GM20000 (cell line): ENCODE measurements around the gene GBE1.

ENCODE experiments used
- DNase-seq: peaks from one replicate; pipeline ENCODE4 v3.0.0; 2012; ENCODE audit warnings: low spot score
- TF ChIP-seq, protein P1 (sequence below): IDR thresholded peaks from 2 replicates; pipeline ENCODE4 v1.5.1; 2012; ENCODE audit warnings: mild to moderate bottlenecking, control low read depth; ENCODE audit errors: extremely low read depth, missing control alignments

Gene GBE1

DNA sequence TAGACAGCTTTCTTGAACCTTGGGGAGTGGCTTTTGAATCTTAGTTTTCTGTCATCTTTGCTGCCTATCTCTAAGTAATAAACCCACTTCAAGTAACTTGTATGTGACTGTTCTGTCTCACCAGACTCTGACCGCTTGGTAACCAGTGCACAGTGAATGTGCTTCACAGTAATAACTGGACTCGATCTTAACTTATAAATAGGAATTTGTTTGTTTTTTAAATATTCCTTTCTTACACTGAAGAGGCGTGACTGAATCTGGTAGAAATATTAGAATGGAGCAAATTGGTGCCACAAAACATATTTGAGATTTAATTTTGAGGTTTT is 318.0 kb downstream of the GBE1 start:
- TF ChIP-seq, protein P1, sequence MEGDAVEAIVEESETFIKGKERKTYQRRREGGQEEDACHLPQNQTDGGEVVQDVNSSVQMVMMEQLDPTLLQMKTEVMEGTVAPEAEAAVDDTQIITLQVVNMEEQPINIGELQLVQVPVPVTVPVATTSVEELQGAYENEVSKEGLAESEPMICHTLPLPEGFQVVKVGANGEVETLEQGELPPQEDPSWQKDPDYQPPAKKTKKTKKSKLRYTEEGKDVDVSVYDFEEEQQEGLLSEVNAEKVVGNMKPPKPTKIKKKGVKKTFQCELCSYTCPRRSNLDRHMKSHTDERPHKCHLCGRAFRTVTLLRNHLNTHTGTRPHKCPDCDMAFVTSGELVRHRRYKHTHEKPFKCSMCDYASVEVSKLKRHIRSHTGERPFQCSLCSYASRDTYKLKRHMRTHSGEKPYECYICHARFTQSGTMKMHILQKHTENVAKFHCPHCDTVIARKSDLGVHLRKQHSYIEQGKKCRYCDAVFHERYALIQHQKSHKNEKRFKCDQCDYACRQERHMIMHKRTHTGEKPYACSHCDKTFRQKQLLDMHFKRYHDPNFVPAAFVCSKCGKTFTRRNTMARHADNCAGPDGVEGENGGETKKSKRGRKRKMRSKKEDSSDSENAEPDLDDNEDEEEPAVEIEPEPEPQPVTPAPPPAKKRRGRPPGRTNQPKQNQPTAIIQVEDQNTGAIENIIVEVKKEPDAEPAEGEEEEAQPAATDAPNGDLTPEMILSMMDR: no peak
- no peak for DNase-seq

DNA sequence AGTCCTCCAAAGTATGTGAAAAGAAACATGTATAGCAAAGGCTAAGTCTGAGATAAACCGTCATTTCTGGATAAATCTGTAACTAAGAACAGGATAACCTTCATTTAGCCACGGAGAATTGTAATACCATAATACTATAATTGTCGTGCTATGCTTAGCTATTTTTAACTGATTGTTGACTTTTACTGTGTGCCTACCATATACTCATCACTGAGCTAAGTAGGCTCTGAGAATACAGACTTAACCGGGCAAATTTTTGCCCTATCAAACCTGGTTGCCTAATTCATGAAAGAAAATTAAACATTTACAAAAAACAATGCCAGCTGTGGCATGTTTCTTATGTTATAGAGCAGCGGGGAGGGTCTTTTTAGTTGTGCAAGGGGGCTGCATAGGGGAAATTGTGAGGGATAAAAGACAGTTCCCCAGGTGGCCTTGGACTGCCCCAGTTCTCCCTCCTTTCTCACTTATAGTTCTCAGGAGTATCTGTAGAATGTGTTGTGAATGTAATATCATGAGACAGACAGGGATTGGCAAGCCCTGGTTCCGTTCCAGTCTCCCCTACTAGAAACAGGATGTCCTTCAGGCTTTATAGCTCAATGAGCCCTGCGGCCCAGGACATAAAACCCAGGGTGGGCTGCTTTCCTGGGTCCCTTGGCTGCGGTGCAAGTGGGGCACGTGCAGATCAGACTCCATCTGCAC is 318.5 kb downstream of the GBE1 start:
- DNase-seq: no peak
- TF ChIP-seq, protein P1: no peak

DNA sequence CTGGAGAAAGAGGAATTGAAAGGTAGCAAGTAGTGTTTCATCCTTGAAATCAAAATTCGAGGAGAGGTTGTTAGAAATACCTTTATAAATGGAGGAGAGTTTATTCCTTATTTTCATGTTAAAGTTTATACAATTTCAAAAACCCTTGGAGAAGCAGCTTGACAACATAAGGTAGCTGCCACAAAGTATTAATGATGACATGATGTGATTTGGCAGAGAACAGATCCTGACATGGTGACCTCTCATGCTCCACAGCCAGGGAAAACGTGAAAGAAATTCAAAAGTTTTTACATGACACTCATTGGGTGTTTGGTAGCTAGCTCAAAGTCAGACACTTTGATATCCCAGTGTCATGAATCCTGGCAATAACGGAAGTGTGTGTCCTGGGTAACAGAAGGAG is 320.8 kb downstream of the GBE1 start:
- no peak for DNase-seq
- TF ChIP-seq, protein P1: no peak
